Astrocyte (in vitro differentiated cells and primary cell): ENCODE data around the gene NTM. TPM values are rescaled to one million over a fixed set of nuclear protein-coding genes. Genes with fewer than 3 reads are reported as not detected.

ENCODE experiments used
- DNase-seq: peaks from one replicate; pipeline ENCODE4 v3.0.0-alpha.2; 2010; ENCODE audit warnings: low read depth
- FAIRE-seq: peaks from 2 replicates; lab custom pipeline; 2011; peaks lifted over from hg19 to GRCh38; lab: Jason Lieb, UNC
- H2AFZ ChIP-seq: 2 replicates; pipeline ENCODE4 v1.6.0; 2012; ENCODE audit warnings: low read depth, low read length, inconsistent platforms
- H3K27ac ChIP-seq: 2 replicates; pipeline ENCODE4 v1.5.1; 2011; ENCODE audit warnings: low read depth, low read length, inconsistent platforms
- H3K27me3 ChIP-seq: 2 replicates; pipeline ENCODE4 v1.6.0; 2011; ENCODE audit warnings: low read length, inconsistent platforms; ENCODE audit not compliant: insufficient read depth
- H3K36me3 ChIP-seq: 2 replicates; pipeline ENCODE4 v1.5.1; 2011; ENCODE audit warnings: low read length, inconsistent platforms; ENCODE audit not compliant: insufficient read depth
- H3K4me1 ChIP-seq: 2 replicates; pipeline ENCODE4 v1.5.1; 2011; ENCODE audit warnings: low read length, inconsistent platforms; ENCODE audit not compliant: insufficient read depth
- H3K4me2 ChIP-seq: 2 replicates; pipeline ENCODE4 v1.6.0; 2012; ENCODE audit warnings: low read length, inconsistent platforms
- H3K4me3 ChIP-seq: 2 replicates; pipeline ENCODE4 v1.5.1; 2011; ENCODE audit warnings: low read depth, mild to moderate bottlenecking, low read length, inconsistent platforms; ENCODE audit not compliant: insufficient read depth
- H3K79me2 ChIP-seq: 2 replicates; pipeline ENCODE4 v1.6.0; 2012; ENCODE audit warnings: mild to moderate bottlenecking, low read length, inconsistent platforms; ENCODE audit not compliant: insufficient read depth
- H3K9ac ChIP-seq: 2 replicates; pipeline ENCODE4 v1.6.0; 2012; ENCODE audit warnings: mild to moderate bottlenecking, low read length, inconsistent platforms
- H3K9me3 ChIP-seq: 2 replicates; pipeline ENCODE4 v1.5.1; 2012; ENCODE audit warnings: low read depth, mild to moderate bottlenecking, low read length, inconsistent platforms; ENCODE audit not compliant: insufficient read depth
- H4K20me1 ChIP-seq: 2 replicates; pipeline ENCODE4 v1.6.0; 2012; ENCODE audit warnings: low read length, inconsistent platforms; ENCODE audit not compliant: insufficient read depth
- H3K27ac Mint-ChIP-seq: one replicate; pipeline ENCODE4 v1.8.0; 2021; ENCODE audit warnings: mild to moderate bottlenecking, mixed read lengths; ENCODE audit not compliant: unreplicated experiment
- H3K27me3 Mint-ChIP-seq: one replicate; pipeline ENCODE4 v1.8.0; 2021; ENCODE audit warnings: low read depth, mixed read lengths; ENCODE audit not compliant: unreplicated experiment
- H3K36me3 Mint-ChIP-seq: one replicate; pipeline ENCODE4 v1.8.0; 2021; ENCODE audit warnings: low read depth, mixed read lengths; ENCODE audit not compliant: unreplicated experiment
- H3K4me1 Mint-ChIP-seq: one replicate; pipeline ENCODE4 v1.8.0; 2021; ENCODE audit warnings: low read depth, mixed read lengths; ENCODE audit not compliant: unreplicated experiment
- H3K4me3 Mint-ChIP-seq: one replicate; pipeline ENCODE4 v1.8.0; 2021; ENCODE audit warnings: mild to moderate bottlenecking, moderate library complexity, mixed read lengths; ENCODE audit not compliant: unreplicated experiment
- H3K9me3 Mint-ChIP-seq: one replicate; pipeline ENCODE4 v1.8.0; 2021; ENCODE audit warnings: mild to moderate bottlenecking, mixed read lengths; ENCODE audit not compliant: unreplicated experiment
- EZH2 ChIP-seq: IDR thresholded peaks from 2 replicates; pipeline ENCODE4 v1.6.1; 2012; ENCODE audit warnings: mild to moderate bottlenecking, low read length, inconsistent platforms; ENCODE audit not compliant: insufficient read depth
- total RNA-seq: library from RNA; stranded (reverse); gene quantifications from 2 replicates; pipeline ENCODE4 v1.2.1, GENCODE V29; 2021
- TF ChIP-seq, protein P1 (sequence below): IDR thresholded peaks from 2 replicates; pipeline ENCODE4 v1.5.1; 2011; ENCODE audit warnings: low read depth, mild to moderate bottlenecking, inconsistent platforms, low read length, moderate library complexity; ENCODE audit not compliant: insufficient read depth

The NTM gene
- total RNA-seq, 1 donor from 2014 or later: 98.2 TPM

DNA sequence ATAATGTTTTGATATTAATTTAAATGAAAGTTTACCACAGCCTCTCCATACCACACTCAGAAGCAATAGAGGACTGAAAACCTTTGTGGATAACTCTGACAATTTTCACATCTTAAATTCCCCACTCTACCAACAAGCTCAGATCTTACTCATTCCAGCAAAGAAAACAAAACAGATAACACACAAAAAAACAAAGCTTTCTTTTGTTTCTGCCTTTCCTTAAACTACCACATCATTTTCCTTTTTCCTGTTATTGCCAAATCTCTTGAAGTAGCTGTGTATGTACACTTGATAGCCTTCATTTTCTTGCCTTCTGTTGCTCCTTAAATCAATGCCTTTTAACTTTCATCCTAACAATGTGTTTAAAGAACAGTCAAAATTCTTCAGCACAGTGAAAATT lies 484.9 kb downstream of the NTM start:
- H3K9me3 Mint-ChIP-seq: peaks cover 3% of the 10 kb centered on the region
- Histone ChIP-seq H3K9me3 (no peaks in the 10 kb centered on the region), H4K20me1 (no peaks in the 10 kb centered on the region), H3K27ac (no peak overlapping the region), H3K79me2 (no peaks in the 10 kb centered on the region), H3K4me3 (no peak overlapping the region), H3K9ac (no peak overlapping the region), H3K4me1 (peaks cover 10% of the 10 kb centered on the region), H2AFZ (no peak overlapping the region), H3K4me2 (peak overlapping the region; percentile 10), H3K27me3 (peaks cover 4% of the 10 kb centered on the region), H3K36me3 (no peaks in the 10 kb centered on the region)
- H3K27me3 Mint-ChIP-seq: peaks cover 16% of the 10 kb centered on the region
- FAIRE-seq: no peak
- H3K36me3 Mint-ChIP-seq: no peaks in the 10 kb centered on the region
- no peak for TF ChIP-seq EZH2
- TF ChIP-seq, protein P1, sequence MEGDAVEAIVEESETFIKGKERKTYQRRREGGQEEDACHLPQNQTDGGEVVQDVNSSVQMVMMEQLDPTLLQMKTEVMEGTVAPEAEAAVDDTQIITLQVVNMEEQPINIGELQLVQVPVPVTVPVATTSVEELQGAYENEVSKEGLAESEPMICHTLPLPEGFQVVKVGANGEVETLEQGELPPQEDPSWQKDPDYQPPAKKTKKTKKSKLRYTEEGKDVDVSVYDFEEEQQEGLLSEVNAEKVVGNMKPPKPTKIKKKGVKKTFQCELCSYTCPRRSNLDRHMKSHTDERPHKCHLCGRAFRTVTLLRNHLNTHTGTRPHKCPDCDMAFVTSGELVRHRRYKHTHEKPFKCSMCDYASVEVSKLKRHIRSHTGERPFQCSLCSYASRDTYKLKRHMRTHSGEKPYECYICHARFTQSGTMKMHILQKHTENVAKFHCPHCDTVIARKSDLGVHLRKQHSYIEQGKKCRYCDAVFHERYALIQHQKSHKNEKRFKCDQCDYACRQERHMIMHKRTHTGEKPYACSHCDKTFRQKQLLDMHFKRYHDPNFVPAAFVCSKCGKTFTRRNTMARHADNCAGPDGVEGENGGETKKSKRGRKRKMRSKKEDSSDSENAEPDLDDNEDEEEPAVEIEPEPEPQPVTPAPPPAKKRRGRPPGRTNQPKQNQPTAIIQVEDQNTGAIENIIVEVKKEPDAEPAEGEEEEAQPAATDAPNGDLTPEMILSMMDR: no peak
- H3K27ac Mint-ChIP-seq: no peak overlapping the region
- H3K4me3 Mint-ChIP-seq: no peak overlapping the region
- peak; percentile 0 for DNase-seq
- H3K4me1 Mint-ChIP-seq: peaks cover 4% of the 10 kb centered on the region

DNA sequence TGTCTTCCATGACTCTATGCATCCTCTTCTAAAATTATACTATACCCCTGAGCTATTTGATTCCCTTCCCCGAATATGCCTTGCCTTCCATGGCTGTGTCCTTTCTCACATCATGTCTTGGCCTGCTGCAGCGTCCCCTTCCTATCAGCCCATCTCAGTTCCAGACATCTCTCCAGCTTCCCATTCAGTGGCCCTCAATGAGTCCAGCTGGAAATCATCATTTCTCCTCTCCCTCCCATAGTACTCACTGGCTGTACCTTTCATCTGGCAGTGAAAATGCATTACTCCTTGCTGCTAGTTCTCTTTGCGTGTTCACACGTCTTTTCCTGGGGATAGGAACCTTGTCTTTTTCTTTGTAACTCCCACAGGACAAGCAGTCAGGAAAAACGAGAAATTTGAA lies 486.8 kb downstream of the NTM start:
- FAIRE-seq (no peak), DNase-seq (no peak)
- H3K27ac ChIP-seq: no peak overlapping the region
- H3K9ac ChIP-seq: no peak overlapping the region
- no peaks in the 10 kb centered on the region for H3K36me3 Mint-ChIP-seq
- no peaks in the 10 kb centered on the region for H3K36me3 ChIP-seq
- no peak overlapping the region for H3K27ac Mint-ChIP-seq
- no peaks in the 10 kb centered on the region for H3K79me2 ChIP-seq
- TF ChIP-seq, protein P1: no peak
- no peak for TF ChIP-seq EZH2
- no peak overlapping the region for H3K4me3 Mint-ChIP-seq
- peaks cover 12% of the 10 kb centered on the region for H3K4me1 ChIP-seq
- no peaks in the 10 kb centered on the region for H4K20me1 ChIP-seq
- peaks cover 5% of the 10 kb centered on the region for H3K27me3 Mint-ChIP-seq
- no peak overlapping the region for H2AFZ ChIP-seq
- peaks cover 2% of the 10 kb centered on the region for H3K27me3 ChIP-seq
- H3K9me3 Mint-ChIP-seq: peaks cover 3% of the 10 kb centered on the region
- H3K4me3 ChIP-seq: no peak overlapping the region
- H3K9me3 ChIP-seq: no peaks in the 10 kb centered on the region
- peaks cover 7% of the 10 kb centered on the region for H3K4me1 Mint-ChIP-seq
- no peak overlapping the region for H3K4me2 ChIP-seq

DNA sequence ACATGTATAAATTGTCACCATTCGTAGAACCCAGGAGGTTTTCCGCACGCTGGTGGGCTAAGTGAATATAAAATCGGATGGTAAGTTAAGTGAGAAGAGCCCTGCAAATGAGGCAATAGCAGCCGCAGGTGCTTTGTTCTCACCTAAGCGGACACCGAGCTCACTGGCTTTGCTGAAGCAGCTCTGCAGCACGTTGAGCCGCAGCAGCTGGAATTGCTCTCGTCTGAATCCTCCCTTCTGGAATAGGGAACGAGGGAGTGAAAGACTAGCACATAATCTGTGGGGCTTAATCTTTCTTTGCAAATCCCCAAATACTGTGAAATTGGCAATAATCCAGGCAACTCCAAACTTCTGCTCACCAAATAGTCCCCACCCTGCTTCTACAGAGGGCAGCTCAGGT lies 488.1 kb downstream of the NTM start:
- FAIRE-seq: no peak
- H4K20me1 ChIP-seq: no peaks in the 10 kb centered on the region
- TF ChIP-seq, protein P1: no peak
- TF ChIP-seq EZH2: no peak

More for the DNA sequence above, 488.1 kb downstream of the NTM start:
- no peak overlapping the region for H3K9ac ChIP-seq
- Mint-ChIP-seq H3K4me1 (peaks cover 7% of the 10 kb centered on the region), H3K9me3 (no peaks in the 10 kb centered on the region), H3K4me3 (no peak overlapping the region), H3K36me3 (no peaks in the 10 kb centered on the region), H3K27ac (no peak overlapping the region), H3K27me3 (peaks cover 4% of the 10 kb centered on the region)
- H2AFZ ChIP-seq: no peak overlapping the region
- no peak overlapping the region for H3K4me2 ChIP-seq
- DNase-seq: no peak
- no peak overlapping the region for H3K4me3 ChIP-seq
- no peaks in the 10 kb centered on the region for H3K27me3 ChIP-seq
- no peaks in the 10 kb centered on the region for H3K9me3 ChIP-seq
- no peak overlapping the region for H3K27ac ChIP-seq
- H3K4me1 ChIP-seq: peaks cover 12% of the 10 kb centered on the region
- H3K79me2 ChIP-seq: no peaks in the 10 kb centered on the region
- H3K36me3 ChIP-seq: no peaks in the 10 kb centered on the region
